ENCODE results near the gene NAT14.
"Not testable (repeated sequence)": the region's sequence is repeated elsewhere in the genome, so short reads cannot be mapped to it uniquely, and the experiment has no call there.

Gene NAT14

GRCh38 chr19:55520691-55521292 is 35.8 kb downstream of the NAT14 start:
- Histone ChIP-seq H3K36me3 (ENCODE audit: insufficient read depth, low read length) (no peaks in the 10 kb centered on the region), H3K4me1 (ENCODE audit: insufficient read depth, low read length) (no peaks in the 10 kb centered on the region), H3K4me3 (ENCODE audit: low read length) (no peak overlapping the region), H3K9ac (ENCODE audit: low read depth, low read length) (no peak overlapping the region), H3K9me3 (ENCODE audit: insufficient read depth, low read depth, low read length) (no peaks in the 10 kb centered on the region), H3K27ac (ENCODE audit: low read depth, low read length) (no peak overlapping the region), H3K27me3 (ENCODE audit: insufficient read depth, low read length) (no peaks in the 10 kb centered on the region)
- WGBS = 92% methylated on average over 14 of the region's 14 CpGs

DNA sequence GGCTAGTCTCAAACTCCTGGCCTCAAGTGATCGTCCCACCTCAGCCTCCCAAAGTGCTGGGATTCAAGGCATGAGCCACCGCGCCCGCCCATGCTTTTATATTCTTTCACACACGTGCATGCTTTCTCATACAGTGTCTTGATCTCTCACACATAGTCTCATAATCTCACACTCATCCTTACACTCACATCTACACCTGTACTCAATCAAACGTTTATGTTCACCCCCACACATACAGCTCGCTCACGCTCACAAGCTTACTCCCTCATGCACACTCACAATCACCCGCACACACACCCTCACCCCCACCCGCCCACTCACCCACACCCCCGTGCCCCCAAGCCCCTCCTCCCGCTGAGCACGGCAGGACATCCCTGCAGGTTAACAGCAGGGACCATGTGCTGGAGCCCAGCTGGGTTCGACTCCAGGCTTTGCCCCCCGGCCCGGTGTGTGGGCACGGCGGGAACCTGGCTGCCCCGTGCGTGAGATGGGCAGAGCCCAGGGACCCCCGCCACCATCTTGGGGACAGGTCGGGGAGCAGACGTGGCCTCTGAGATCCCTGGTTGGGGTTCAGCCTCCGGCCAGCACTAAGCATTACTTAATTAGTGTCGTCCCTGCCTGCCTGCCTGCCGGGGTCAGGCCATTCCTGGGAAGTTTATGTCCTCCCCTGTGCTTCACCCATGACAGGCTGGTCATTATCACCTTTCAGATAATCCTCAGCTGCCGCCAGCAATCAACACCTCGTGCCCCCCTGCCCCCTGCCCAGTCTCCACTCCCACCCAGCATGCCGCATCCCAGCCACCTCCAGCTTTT is 40.5 kb downstream of the NAT14 start:
- Histone ChIP-seq H3K27ac (ENCODE audit: low read depth, low read length) (no peak overlapping the region), H3K4me3 (ENCODE audit: low read length) (no peak overlapping the region)
- WGBS = 54% methylated on average over 29 of the region's 29 CpGs

GRCh38 chr19:55526216-55527196 is 41.5 kb downstream of the NAT14 start:
- H3K27me3 ChIP-seq (ENCODE audit: insufficient read depth, low read length) = no peaks in the 10 kb centered on the region
- H3K4me1 ChIP-seq (ENCODE audit: insufficient read depth, low read length) = no peaks in the 10 kb centered on the region
- no peaks in the 10 kb centered on the region for H3K36me3 ChIP-seq (ENCODE audit: insufficient read depth, low read length)
- 46% methylated on average over 35 of the region's 35 CpGs for WGBS
- H3K9me3 ChIP-seq (ENCODE audit: insufficient read depth, low read depth, low read length) = no peaks in the 10 kb centered on the region
- H3K27ac ChIP-seq (ENCODE audit: low read depth, low read length) = peak overlapping the region; percentile 37; the same call in 1 of the 2 replicates
- no peak overlapping the region for H3K4me3 ChIP-seq (ENCODE audit: low read length)
- no peak overlapping the region for H3K9ac ChIP-seq (ENCODE audit: low read depth, low read length)

More for the DNA sequence above, 40.5 kb downstream of the NAT14 start:
- Histone ChIP-seq H3K27me3 (ENCODE audit: insufficient read depth, low read length) (no peaks in the 10 kb centered on the region), H3K9me3 (ENCODE audit: insufficient read depth, low read depth, low read length) (no peaks in the 10 kb centered on the region), H3K36me3 (ENCODE audit: insufficient read depth, low read length) (no peaks in the 10 kb centered on the region), H3K9ac (ENCODE audit: low read depth, low read length) (no peak overlapping the region), H3K4me1 (ENCODE audit: insufficient read depth, low read length) (no peaks in the 10 kb centered on the region)

- H3K36me3 ChIP-seq (ENCODE audit: insufficient read depth, low read length) = no peaks in the 10 kb centered on the region
- H3K27ac ChIP-seq (ENCODE audit: low read depth, low read length) = no peak overlapping the region
- no peak overlapping the region for H3K4me3 ChIP-seq (ENCODE audit: low read length)
- H3K9me3 ChIP-seq (ENCODE audit: insufficient read depth, low read depth, low read length) = no peaks in the 10 kb centered on the region
- WGBS = 81% methylated on average over 22 of the region's 22 CpGs
- no peaks in the 10 kb centered on the region for H3K27me3 ChIP-seq (ENCODE audit: insufficient read depth, low read length)
- H3K9ac ChIP-seq (ENCODE audit: low read depth, low read length) = no peak overlapping the region
- no peaks in the 10 kb centered on the region for H3K4me1 ChIP-seq (ENCODE audit: insufficient read depth, low read length)
Observed at GRCh38 chr19:55527197-55528029, 42.4 kb downstream of the NAT14 start.

- Histone ChIP-seq H3K27me3 (ENCODE audit: insufficient read depth, low read length) (no peaks in the 10 kb centered on the region), H3K27ac (ENCODE audit: low read depth, low read length) (no peak overlapping the region), H3K9me3 (ENCODE audit: insufficient read depth, low read depth, low read length) (no peaks in the 10 kb centered on the region), H3K4me3 (ENCODE audit: low read length) (no peak overlapping the region), H3K4me1 (ENCODE audit: insufficient read depth, low read length) (no peaks in the 10 kb centered on the region), H3K36me3 (ENCODE audit: insufficient read depth, low read length) (no peaks in the 10 kb centered on the region), H3K9ac (ENCODE audit: low read depth, low read length) (no peak overlapping the region)
- WGBS = 38% methylated on average over 15 of the region's 15 CpGs
Observed at GRCh38 chr19:55528030-55528803, 43.2 kb downstream of the NAT14 start.

- H3K36me3 ChIP-seq (ENCODE audit: insufficient read depth, low read length) = no peaks in the 10 kb centered on the region
- H3K4me3 ChIP-seq (ENCODE audit: low read length) = no peak overlapping the region
- H3K27me3 ChIP-seq (ENCODE audit: insufficient read depth, low read length) = no peaks in the 10 kb centered on the region
- no peak overlapping the region for H3K27ac ChIP-seq (ENCODE audit: low read depth, low read length)
- WGBS = 91% methylated on average over 56 of the region's 56 CpGs
- no peaks in the 10 kb centered on the region for H3K4me1 ChIP-seq (ENCODE audit: insufficient read depth, low read length)
- H3K9me3 ChIP-seq (ENCODE audit: insufficient read depth, low read depth, low read length) = no peaks in the 10 kb centered on the region
- H3K9ac ChIP-seq (ENCODE audit: low read depth, low read length) = no peak overlapping the region
Observed at GRCh38 chr19:55529636-55530234, 44.7 kb downstream of the NAT14 start.

DNA sequence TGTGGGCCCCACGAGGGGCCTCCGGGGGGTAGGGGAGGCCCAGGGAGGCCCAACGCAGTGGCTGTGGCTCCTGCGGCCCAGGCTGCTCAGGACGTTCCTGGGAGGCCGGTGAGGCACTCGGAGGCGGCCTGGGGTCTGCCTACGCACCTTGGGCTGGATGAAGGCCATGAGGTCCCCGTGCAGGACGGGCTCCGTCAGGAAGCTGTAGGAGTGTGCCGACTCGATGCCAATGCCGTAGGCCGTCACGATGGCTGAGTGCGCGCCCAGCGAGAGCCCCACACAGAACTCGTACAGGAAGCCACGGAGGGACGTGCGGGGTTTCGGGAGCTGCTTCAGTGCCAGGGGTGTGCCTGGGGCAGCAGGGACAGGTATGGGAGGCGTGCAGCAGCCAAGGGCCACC is 46.0 kb downstream of the NAT14 start:
- H3K27ac ChIP-seq (ENCODE audit: low read depth, low read length) = no peak overlapping the region
- no peak overlapping the region for H3K4me3 ChIP-seq (ENCODE audit: low read length)
- H3K9ac ChIP-seq (ENCODE audit: low read depth, low read length) = no peak overlapping the region
- H3K27me3 ChIP-seq (ENCODE audit: insufficient read depth, low read length) = no peaks in the 10 kb centered on the region
- 95% methylated on average over 26 of the region's 26 CpGs for WGBS
- H3K9me3 ChIP-seq (ENCODE audit: insufficient read depth, low read depth, low read length) = no peaks in the 10 kb centered on the region
- H3K4me1 ChIP-seq (ENCODE audit: insufficient read depth, low read length) = no peaks in the 10 kb centered on the region
- H3K36me3 ChIP-seq (ENCODE audit: insufficient read depth, low read length) = no peaks in the 10 kb centered on the region

GRCh38 chr19:55534280-55534679 is 49.3 kb downstream of the NAT14 start:
- H3K27ac ChIP-seq (ENCODE audit: low read depth, low read length); H3K9ac ChIP-seq (ENCODE audit: low read depth, low read length); H3K9me3 ChIP-seq (ENCODE audit: insufficient read depth, low read depth, low read length); H3K4me1 ChIP-seq (ENCODE audit: insufficient read depth, low read length); H3K4me3 ChIP-seq (ENCODE audit: low read length); H3K27me3 ChIP-seq (ENCODE audit: insufficient read depth, low read length); H3K36me3 ChIP-seq (ENCODE audit: insufficient read depth, low read length): not testable (repeated sequence)
- WGBS = 92% methylated on average over 7 of the region's 7 CpGs

DNA sequence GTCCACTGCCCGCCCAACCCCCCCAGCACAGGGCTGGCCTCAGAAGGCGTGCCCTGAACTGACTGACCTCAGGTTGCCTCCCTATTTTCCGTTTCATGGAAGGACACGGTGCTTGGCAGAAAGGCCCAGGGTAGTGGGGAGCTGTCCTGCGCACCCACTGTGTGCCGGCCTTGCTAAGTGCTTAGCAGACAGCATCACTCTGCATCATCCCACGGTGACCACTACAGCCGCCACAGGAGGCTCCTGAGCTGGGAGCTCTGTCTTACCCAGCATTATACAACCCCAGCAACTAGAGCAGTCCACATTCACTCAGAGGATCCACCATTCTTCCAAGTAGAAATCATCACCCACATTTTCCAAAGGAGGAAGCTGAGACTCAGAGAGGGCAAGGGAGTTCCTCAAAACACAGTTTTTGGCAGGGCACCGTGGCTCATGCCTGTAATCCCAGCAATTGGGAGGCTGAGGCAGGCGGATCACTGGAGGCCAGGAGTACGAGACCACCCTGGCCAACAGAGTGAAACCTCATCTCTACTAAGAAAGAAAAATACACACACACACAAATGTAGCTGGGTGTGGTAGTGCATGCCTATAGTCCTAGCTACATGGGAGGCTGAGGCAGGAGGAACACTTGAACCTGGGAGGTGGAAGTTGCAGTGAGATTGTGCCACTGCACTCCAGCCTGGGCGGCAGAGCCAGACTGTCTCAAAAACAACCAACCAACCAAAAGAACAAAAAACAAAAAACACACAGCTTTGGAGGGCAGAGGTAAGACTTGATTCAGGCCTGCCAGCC is 50.4 kb downstream of the NAT14 start:
- H3K27me3 ChIP-seq (ENCODE audit: insufficient read depth, low read length) = no peaks in the 10 kb centered on the region
- no peaks in the 10 kb centered on the region for H3K9me3 ChIP-seq (ENCODE audit: insufficient read depth, low read depth, low read length)
- H3K4me3 ChIP-seq (ENCODE audit: low read length) = no peak overlapping the region
- 89% methylated on average over 12 of the region's 12 CpGs for WGBS
- no peak overlapping the region for H3K9ac ChIP-seq (ENCODE audit: low read depth, low read length)
- H3K36me3 ChIP-seq (ENCODE audit: insufficient read depth, low read length) = no peaks in the 10 kb centered on the region
- H3K27ac ChIP-seq (ENCODE audit: low read depth, low read length) = no peak overlapping the region
- peaks cover 6% of the 10 kb centered on the region; the same call in 1 of the 2 replicates for H3K4me1 ChIP-seq (ENCODE audit: insufficient read depth, low read length)
